IPS-18c (cell line): Measurements from ENCODE around the gene SYNPO2.
"Not testable (repeated sequence)": the region's sequence is repeated elsewhere in the genome, so short reads cannot be mapped to it uniquely, and the experiment has no call there.

Source experiments
- H3K4me3 ChIP-seq: 2 replicates; pipeline ENCODE4 v1.7.0; 2013; ENCODE audit warnings: low read depth, mild to moderate bottlenecking, low read length, moderate library complexity; ENCODE audit not compliant: insufficient read depth
- H3K9me3 ChIP-seq: one replicate; pipeline ENCODE4 v1.6.1; 2013; ENCODE audit warnings: mild to moderate bottlenecking, low read length, moderate library complexity; ENCODE audit not compliant: control insufficient read depth, insufficient read depth

The SYNPO2 gene

GRCh38 chr4:118867311-118868067 lies 21.2 kb upstream of the SYNPO2 start:
- Histone ChIP-seq H3K9me3 (no peaks in the 10 kb centered on the region), H3K4me3 (no peak overlapping the region)

- H3K4me3 ChIP-seq, result no peak overlapping the region
- H3K9me3 ChIP-seq, result no peaks in the 10 kb centered on the region
Observed at GRCh38 chr4:118869808-118870342, 18.8 kb upstream of the SYNPO2 start.

GRCh38 chr4:118872181-118872580 lies 16.5 kb upstream of the SYNPO2 start:
- H3K9me3 ChIP-seq, result no peaks in the 10 kb centered on the region
- H3K4me3 ChIP-seq, result no peak overlapping the region

GRCh38 chr4:118877797-118878196 lies 10.9 kb upstream of the SYNPO2 start:
- no peaks in the 10 kb centered on the region for H3K9me3 ChIP-seq
- no peak overlapping the region for H3K4me3 ChIP-seq

GRCh38 chr4:118878507-118878906 lies 10.1 kb upstream of the SYNPO2 start:
- H3K4me3 ChIP-seq, H3K9me3 ChIP-seq: not testable (repeated sequence)

- no peaks in the 10 kb centered on the region for H3K9me3 ChIP-seq
- H3K4me3 ChIP-seq, result no peak overlapping the region
Observed at GRCh38 chr4:118879409-118879808, 9.2 kb upstream of the SYNPO2 start.

GRCh38 chr4:118881512-118882146 lies 7.0 kb upstream of the SYNPO2 start:
- no peak overlapping the region for H3K4me3 ChIP-seq
- H3K9me3 ChIP-seq, result no peaks in the 10 kb centered on the region

- no peaks in the 10 kb centered on the region for H3K9me3 ChIP-seq
- H3K4me3 ChIP-seq, result no peak overlapping the region
Observed at GRCh38 chr4:118883861-118884260, 4.8 kb upstream of the SYNPO2 start.

- Histone ChIP-seq H3K4me3 (no peak overlapping the region), H3K9me3 (no peaks in the 10 kb centered on the region)
Observed at GRCh38 chr4:118884716-118885115, 3.9 kb upstream of the SYNPO2 start.

GRCh38 chr4:118889312-118889691 lies 648 bp downstream of the SYNPO2 start:
- no peaks in the 10 kb centered on the region for H3K9me3 ChIP-seq
- peak overlapping the region; percentile 43; the same call in 1 of the 2 replicates for H3K4me3 ChIP-seq

- no peak overlapping the region for H3K4me3 ChIP-seq
- H3K9me3 ChIP-seq, result no peaks in the 10 kb centered on the region
Observed at GRCh38 chr4:118894034-118894433, 5.4 kb downstream of the SYNPO2 start.

- Histone ChIP-seq H3K4me3 (no peak overlapping the region), H3K9me3 (no peaks in the 10 kb centered on the region)
Observed at GRCh38 chr4:118898221-118898620, 9.6 kb downstream of the SYNPO2 start.

- H3K4me3 ChIP-seq, result no peak overlapping the region
- H3K9me3 ChIP-seq, result no peaks in the 10 kb centered on the region
Observed at GRCh38 chr4:118898684-118899138, 10.1 kb downstream of the SYNPO2 start.

- no peak overlapping the region for H3K4me3 ChIP-seq
- H3K9me3 ChIP-seq, result no peaks in the 10 kb centered on the region
Observed at GRCh38 chr4:118904418-118904817, 15.8 kb downstream of the SYNPO2 start.

GRCh38 chr4:118904935-118905334 lies 16.3 kb downstream of the SYNPO2 start:
- Histone ChIP-seq H3K4me3 (no peak overlapping the region), H3K9me3 (no peaks in the 10 kb centered on the region)

- Histone ChIP-seq H3K4me3 (no peak overlapping the region), H3K9me3 (no peaks in the 10 kb centered on the region)
Observed at GRCh38 chr4:118905566-118905965, 16.9 kb downstream of the SYNPO2 start.

- H3K9me3 ChIP-seq, result no peaks in the 10 kb centered on the region
- no peak overlapping the region for H3K4me3 ChIP-seq
Observed at GRCh38 chr4:118909173-118909956, 20.7 kb downstream of the SYNPO2 start.

- H3K4me3 ChIP-seq, result no peak overlapping the region
Observed at GRCh38 chr4:118910221-118910620, 21.6 kb downstream of the SYNPO2 start.

More at GRCh38 chr4:118910221-118910620, 21.6 kb downstream of the SYNPO2 start:
- H3K9me3 ChIP-seq, result no peaks in the 10 kb centered on the region
